ENCODE data around the gene GRID1. TPM values are rescaled to one million over a fixed set of nuclear protein-coding genes. Genes with fewer than 3 reads are reported as not detected.
A peak's percentile ranks its signal among the peaks of the same experiment; 100 is the strongest.

The GRID1 gene
- polyA plus RNA-seq, 4 donors, result 0.27 to 1.1 (median 0.40) TPM; not detected in 1

- H3K36me3 ChIP-seq (ENCODE audit: control insufficient read depth in 3 of 3, insufficient read depth in 2 of 3, low read depth in 1 of 3, low read length in 3 of 3), result no peaks in the 10 kb centered on the region
- no peak overlapping the region for H3K4me3 ChIP-seq (ENCODE audit: low read depth in 1 of 3, low read length in 3 of 3)
- no peaks in the 10 kb centered on the region for H3K27me3 ChIP-seq (ENCODE audit: control insufficient read depth in 3 of 3, insufficient read depth in 3 of 3, low read length in 3 of 3)
- WGBS, 3 donors, result 70 to 76% (median 75%) methylated on average over 1 of the region's 1 CpG
- peaks cover 0 to 7% of the 10 kb centered on the region in 2 donors for H3K9me3 ChIP-seq (ENCODE audit: control insufficient read depth in 2 of 2, insufficient read depth in 1 of 2, low read depth in 1 of 2, low read length in 1 of 2)
- FAIRE-seq, result no peak
- H3K4me1 ChIP-seq (ENCODE audit: control insufficient read depth in 3 of 3, insufficient read depth in 2 of 3, low read depth in 1 of 3, low read length in 2 of 3), result peaks cover 0 to 37% (median 3%) of the 10 kb centered on the region in 3 donors
- no peak overlapping the region for H3K27ac ChIP-seq (ENCODE audit: low read depth in 1 of 3, low read length in 2 of 3)
- DNase-seq, result no peak
Observed at GRCh38 chr10:86409183-86409582, 42.6 kb upstream of the GRID1 start.

- DNase-seq (no peak), FAIRE-seq (no peak)
- Histone ChIP-seq H3K36me3 (ENCODE audit: control insufficient read depth in 3 of 3, insufficient read depth in 2 of 3, low read depth in 1 of 3, low read length in 3 of 3) (no peaks in the 10 kb centered on the region), H3K27ac (ENCODE audit: low read depth in 1 of 3, low read length in 2 of 3) (peak overlapping the region in 1 of 3 donors; percentile 98), H3K9me3 (ENCODE audit: control insufficient read depth in 2 of 2, insufficient read depth in 1 of 2, low read depth in 1 of 2, low read length in 1 of 2) (no peaks in the 10 kb centered on the region), H3K4me1 (ENCODE audit: control insufficient read depth in 3 of 3, insufficient read depth in 2 of 3, low read depth in 1 of 3, low read length in 2 of 3) (peaks cover 0 to 24% (median 7%) of the 10 kb centered on the region in 3 donors), H3K4me3 (ENCODE audit: low read depth in 1 of 3, low read length in 3 of 3) (no peak overlapping the region), H3K27me3 (ENCODE audit: control insufficient read depth in 3 of 3, insufficient read depth in 3 of 3, low read length in 3 of 3) (peaks cover 0 to 5% (median 0%) of the 10 kb centered on the region in 3 donors)
- 64 to 69% (median 67%) methylated on average over 6 of the region's 6 CpGs for WGBS, 3 donors
Observed at GRCh38 chr10:86403183-86403797, 36.7 kb upstream of the GRID1 start.

GRCh38 chr10:86402283-86402941 lies 35.8 kb upstream of the GRID1 start:
- DNase-seq, result peak; percentile 37 to 48
- FAIRE-seq, result no peak
- Histone ChIP-seq H3K4me3 (ENCODE audit: low read depth in 1 of 3, low read length in 3 of 3) (no peak overlapping the region), H3K9me3 (ENCODE audit: control insufficient read depth in 2 of 2, insufficient read depth in 1 of 2, low read depth in 1 of 2, low read length in 1 of 2) (no peaks in the 10 kb centered on the region), H3K4me1 (ENCODE audit: control insufficient read depth in 3 of 3, insufficient read depth in 2 of 3, low read depth in 1 of 3, low read length in 2 of 3) (peaks cover 0 to 24% (median 7%) of the 10 kb centered on the region in 3 donors), H3K27me3 (ENCODE audit: control insufficient read depth in 3 of 3, insufficient read depth in 3 of 3, low read length in 3 of 3) (peaks cover 0 to 5% (median 0%) of the 10 kb centered on the region in 3 donors), H3K27ac (ENCODE audit: low read depth in 1 of 3, low read length in 2 of 3) (peak overlapping the region; percentile 13 to 98 (median 19)), H3K36me3 (ENCODE audit: control insufficient read depth in 3 of 3, insufficient read depth in 2 of 3, low read depth in 1 of 3, low read length in 3 of 3) (no peaks in the 10 kb centered on the region)
- 12 to 31% (median 17%) methylated on average over 18 of the region's 18 CpGs for WGBS, 3 donors

GRCh38 chr10:86401588-86402282 lies 35.1 kb upstream of the GRID1 start:
- 5 to 12% (median 10%) methylated on average over 26 to 27 of the region's 27 CpGs for WGBS, 3 donors
- Histone ChIP-seq H3K9me3 (ENCODE audit: control insufficient read depth in 2 of 2, insufficient read depth in 1 of 2, low read depth in 1 of 2, low read length in 1 of 2) (no peaks in the 10 kb centered on the region), H3K36me3 (ENCODE audit: control insufficient read depth in 3 of 3, insufficient read depth in 2 of 3, low read depth in 1 of 3, low read length in 3 of 3) (no peaks in the 10 kb centered on the region), H3K4me3 (ENCODE audit: low read depth in 1 of 3, low read length in 3 of 3) (peak overlapping the region in 2 of 3 donors; percentile 68 to 76), H3K27ac (ENCODE audit: low read depth in 1 of 3, low read length in 2 of 3) (peak overlapping the region; percentile 96 to 98 (median 98)), H3K27me3 (ENCODE audit: control insufficient read depth in 3 of 3, insufficient read depth in 3 of 3, low read length in 3 of 3) (peaks cover 0 to 5% (median 0%) of the 10 kb centered on the region in 3 donors), H3K4me1 (ENCODE audit: control insufficient read depth in 3 of 3, insufficient read depth in 2 of 3, low read depth in 1 of 3, low read length in 2 of 3) (peaks cover 0 to 24% (median 7%) of the 10 kb centered on the region in 3 donors)
- FAIRE-seq (no peak), DNase-seq (peak in 1 of 2 donors; percentile 61)

- H3K36me3 ChIP-seq (ENCODE audit: control insufficient read depth in 3 of 3, insufficient read depth in 2 of 3, low read depth in 1 of 3, low read length in 3 of 3), result no peaks in the 10 kb centered on the region
- H3K9me3 ChIP-seq (ENCODE audit: control insufficient read depth in 2 of 2, insufficient read depth in 1 of 2, low read depth in 1 of 2, low read length in 1 of 2), result no peaks in the 10 kb centered on the region
- peak overlapping the region; percentile 65 to 76 (median 68) for H3K4me3 ChIP-seq (ENCODE audit: low read depth in 1 of 3, low read length in 3 of 3)
- peak; percentile 79 to 87 for DNase-seq
- peaks cover 0 to 24% (median 7%) of the 10 kb centered on the region in 3 donors for H3K4me1 ChIP-seq (ENCODE audit: control insufficient read depth in 3 of 3, insufficient read depth in 2 of 3, low read depth in 1 of 3, low read length in 2 of 3)
- H3K27ac ChIP-seq (ENCODE audit: low read depth in 1 of 3, low read length in 2 of 3), result peak overlapping the region; percentile 96 to 98 (median 98)
- H3K27me3 ChIP-seq (ENCODE audit: control insufficient read depth in 3 of 3, insufficient read depth in 3 of 3, low read length in 3 of 3), result peaks cover 0 to 5% (median 0%) of the 10 kb centered on the region in 3 donors
- no peak for FAIRE-seq
- WGBS, 3 donors, result 0 to 1% (median 1%) methylated on average over 63 to 76 of the region's 76 CpGs
Observed at GRCh38 chr10:86400705-86401587, 34.4 kb upstream of the GRID1 start.

GRCh38 chr10:86399879-86400704 lies 33.5 kb upstream of the GRID1 start:
- DNase-seq (peak; percentile 97 to 99), FAIRE-seq (no peak)
- Histone ChIP-seq H3K4me1 (ENCODE audit: control insufficient read depth in 3 of 3, insufficient read depth in 2 of 3, low read depth in 1 of 3, low read length in 2 of 3) (peaks cover 0 to 24% (median 7%) of the 10 kb centered on the region in 3 donors), H3K36me3 (ENCODE audit: control insufficient read depth in 3 of 3, insufficient read depth in 2 of 3, low read depth in 1 of 3, low read length in 3 of 3) (no peaks in the 10 kb centered on the region), H3K4me3 (ENCODE audit: low read depth in 1 of 3, low read length in 3 of 3) (peak overlapping the region; percentile 65 to 76 (median 68)), H3K27me3 (ENCODE audit: control insufficient read depth in 3 of 3, insufficient read depth in 3 of 3, low read length in 3 of 3) (peaks cover 0 to 5% (median 0%) of the 10 kb centered on the region in 3 donors), H3K9me3 (ENCODE audit: control insufficient read depth in 2 of 2, insufficient read depth in 1 of 2, low read depth in 1 of 2, low read length in 1 of 2) (no peaks in the 10 kb centered on the region), H3K27ac (ENCODE audit: low read depth in 1 of 3, low read length in 2 of 3) (peak overlapping the region; percentile 96 to 98 (median 98))
- 0 to 1% (median 0%) methylated on average over 62 to 90 of the region's 90 CpGs for WGBS, 3 donors

- no peak for FAIRE-seq
- H3K4me3 ChIP-seq (ENCODE audit: low read depth in 1 of 3, low read length in 3 of 3), result peak overlapping the region in 1 of 3 donors; percentile 76
Observed at GRCh38 chr10:86399514-86399878, 32.9 kb upstream of the GRID1 start.

More at GRCh38 chr10:86399514-86399878, 32.9 kb upstream of the GRID1 start:
- Histone ChIP-seq H3K27ac (ENCODE audit: low read depth in 1 of 3, low read length in 2 of 3) (peak overlapping the region in 2 of 3 donors; percentile 96 to 98), H3K36me3 (ENCODE audit: control insufficient read depth in 3 of 3, insufficient read depth in 2 of 3, low read depth in 1 of 3, low read length in 3 of 3) (no peaks in the 10 kb centered on the region), H3K9me3 (ENCODE audit: control insufficient read depth in 2 of 2, insufficient read depth in 1 of 2, low read depth in 1 of 2, low read length in 1 of 2) (no peaks in the 10 kb centered on the region), H3K27me3 (ENCODE audit: control insufficient read depth in 3 of 3, insufficient read depth in 3 of 3, low read length in 3 of 3) (peaks cover 0 to 5% (median 0%) of the 10 kb centered on the region in 3 donors), H3K4me1 (ENCODE audit: control insufficient read depth in 3 of 3, insufficient read depth in 2 of 3, low read depth in 1 of 3, low read length in 2 of 3) (peaks cover 0 to 24% (median 7%) of the 10 kb centered on the region in 3 donors)
- 31 to 41% (median 36%) methylated on average over 9 of the region's 9 CpGs for WGBS, 3 donors
- no peak for DNase-seq
